ENCODE data around the gene ADCY3. TPM values are rescaled to one million over a fixed set of nuclear protein-coding genes. Genes with fewer than 3 reads are reported as not detected.

ADCY3 gene
- total RNA-seq, 1 experiment from 2014 or later = 39.5 TPM

DNA sequence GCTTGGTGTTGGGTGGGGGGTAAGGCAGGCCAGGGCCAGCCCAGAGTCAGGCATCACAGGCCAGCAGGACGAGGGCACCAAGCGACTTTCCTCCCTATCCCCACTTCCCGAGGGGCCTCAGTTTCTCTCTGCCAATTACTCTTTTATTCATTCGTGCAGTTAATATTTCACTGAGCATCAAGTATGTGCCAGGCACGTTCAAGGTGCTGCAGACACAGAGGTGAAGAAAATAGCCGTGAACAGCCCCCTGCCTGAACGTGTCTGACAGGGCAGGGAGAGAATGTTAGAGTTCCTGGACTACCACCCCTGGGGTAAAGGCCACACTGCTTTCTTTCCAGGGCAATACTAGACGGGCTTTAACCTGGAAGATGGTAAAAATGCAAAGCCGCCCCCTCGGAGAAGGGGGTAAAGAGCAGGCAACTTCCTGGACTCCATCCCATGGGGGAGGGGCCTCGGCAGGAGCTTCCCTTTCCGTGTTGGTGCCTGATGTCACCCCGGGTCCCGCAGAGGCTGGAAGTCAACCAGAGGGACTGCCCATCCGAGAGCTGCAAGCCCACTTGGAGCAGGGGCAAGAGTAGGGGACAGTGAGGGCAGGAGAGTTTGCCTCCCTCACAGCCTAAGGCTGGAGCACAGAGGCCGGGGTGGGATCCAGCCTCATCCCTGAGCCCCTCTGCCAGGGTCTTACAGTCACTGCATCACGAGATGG lies 79.7 kb downstream of the ADCY3 start:
- Histone ChIP-seq H2BK20ac (ENCODE audit: low read depth, low read length, poor library complexity, severe bottlenecking) (no peak overlapping the region), H4K8ac (replicated peaks; ENCODE audit: insufficient read length, low read depth, low read length) (no peak overlapping the region), H2BK15ac (ENCODE audit: low read depth, low read length) (no peak overlapping the region), H3K23me2 (ENCODE audit: insufficient read length, low read depth, low read length, poor library complexity, severe bottlenecking) (no peaks in the 10 kb centered on the region), H3K4me1 (ENCODE audit: insufficient read depth, low read length) (no peaks in the 10 kb centered on the region), H3K79me1 (ENCODE audit: insufficient read depth, low read depth, low read length, poor library complexity, severe bottlenecking) (no peaks in the 10 kb centered on the region), H3K27me3 (ENCODE audit: insufficient read depth, low read length) (no peaks in the 10 kb centered on the region), H2BK120ac (ENCODE audit: low read depth, low read length, poor library complexity, severe bottlenecking) (no peak overlapping the region), H2BK5ac (ENCODE audit: insufficient read length, low read length) (no peak overlapping the region), H3K27ac (ENCODE audit: insufficient read length, low read depth, low read length) (no peak overlapping the region), H3K18ac (ENCODE audit: insufficient read length, low read depth, low read length) (no peak overlapping the region), H2BK12ac (ENCODE audit: insufficient read length, low read depth, low read length) (no peak overlapping the region), H2AK5ac (ENCODE audit: insufficient read length, low read length) (no peak overlapping the region), H3K4me2 (ENCODE audit: insufficient read depth, insufficient read length, low read length) (no peak overlapping the region), H3K14ac (ENCODE audit: insufficient read depth, low read length) (no peak overlapping the region), H4K20me1 (ENCODE audit: control insufficient read depth, insufficient read depth, insufficient read length) (no peaks in the 10 kb centered on the region), H3K23ac (ENCODE audit: insufficient read length, low read depth, low read length) (no peak overlapping the region), H3K79me2 (ENCODE audit: insufficient read depth, low read length) (no peaks in the 10 kb centered on the region), H4K91ac (ENCODE audit: insufficient read length, low read depth, low read length) (no peak overlapping the region), H3K56ac (ENCODE audit: insufficient read length, low read depth, low read length) (no peak overlapping the region), H2AFZ (ENCODE audit: low read length) (no peak overlapping the region), H3T11ph (ENCODE audit: low read length) (no peak overlapping the region), H3K9me3 (ENCODE audit: control insufficient read depth, low read depth, low read length) (no peaks in the 10 kb centered on the region), H4K5ac (ENCODE audit: insufficient read length, low read depth, low read length) (no peak overlapping the region), H3K9ac (ENCODE audit: extremely low read depth, insufficient read length, low read length) (no peak overlapping the region), H3K4ac (ENCODE audit: low read depth, low read length) (no peak overlapping the region)
- no peaks in the 10 kb centered on the region; the same call in 1 of the 2 replicates for H3K27me3 Mint-ChIP-seq (ENCODE audit: low read depth)
- peaks cover 5 to 9% of the 10 kb centered on the region in 2 experiments; a peak in 3 of 4 replicates for H3K4me1 Mint-ChIP-seq
- DNase-seq = no peak
- H3K4me3 Mint-ChIP-seq = no peak overlapping the region
- TF ChIP-seq, protein P1, sequence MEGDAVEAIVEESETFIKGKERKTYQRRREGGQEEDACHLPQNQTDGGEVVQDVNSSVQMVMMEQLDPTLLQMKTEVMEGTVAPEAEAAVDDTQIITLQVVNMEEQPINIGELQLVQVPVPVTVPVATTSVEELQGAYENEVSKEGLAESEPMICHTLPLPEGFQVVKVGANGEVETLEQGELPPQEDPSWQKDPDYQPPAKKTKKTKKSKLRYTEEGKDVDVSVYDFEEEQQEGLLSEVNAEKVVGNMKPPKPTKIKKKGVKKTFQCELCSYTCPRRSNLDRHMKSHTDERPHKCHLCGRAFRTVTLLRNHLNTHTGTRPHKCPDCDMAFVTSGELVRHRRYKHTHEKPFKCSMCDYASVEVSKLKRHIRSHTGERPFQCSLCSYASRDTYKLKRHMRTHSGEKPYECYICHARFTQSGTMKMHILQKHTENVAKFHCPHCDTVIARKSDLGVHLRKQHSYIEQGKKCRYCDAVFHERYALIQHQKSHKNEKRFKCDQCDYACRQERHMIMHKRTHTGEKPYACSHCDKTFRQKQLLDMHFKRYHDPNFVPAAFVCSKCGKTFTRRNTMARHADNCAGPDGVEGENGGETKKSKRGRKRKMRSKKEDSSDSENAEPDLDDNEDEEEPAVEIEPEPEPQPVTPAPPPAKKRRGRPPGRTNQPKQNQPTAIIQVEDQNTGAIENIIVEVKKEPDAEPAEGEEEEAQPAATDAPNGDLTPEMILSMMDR (conservative IDR thresholded peaks at IDR 0.05) = no peak
- H3K36me3 Mint-ChIP-seq (ENCODE audit: insufficient read depth in 1 of 3, low read depth in 3 of 3) = peaks cover 30 to 35% (median 31%) of the 10 kb centered on the region in 3 experiments
- H3K27ac Mint-ChIP-seq = peak overlapping the region; percentile 61 to 74 (median 67); a peak in 5 of 7 replicates
- no CpG with 5 or more reads among the region's 17 CpGs for whole genome bisulfite sequencing (ENCODE audit: extremely low coverage, insufficient read length, low lambda C conversion rate)
- peaks cover 0 to 1% of the 10 kb centered on the region in 2 experiments; a peak in 1 of 5 replicates for H3K9me3 Mint-ChIP-seq

Data from H9 (cell line).